CD4-positive, alpha-beta memory T cell (primary cell): ENCODE measurements around the gene CDK11B. TPM values are rescaled to one million over a fixed set of nuclear protein-coding genes. Genes with fewer than 3 reads are reported as not detected.
A peak's percentile ranks its signal among the peaks of the same experiment; 100 is the strongest.

Experiments used
- CTCF ChIA-PET: fragments of 350-600 bp; sonication (Branson Sonifier 250); formaldehyde crosslinking; loops from one replicate; lab custom pipeline; 2021; ENCODE audit warnings: inconsistent platforms; ENCODE audit not compliant: partially characterized antibody; lab: Charles Lee
- POLR2A ChIA-PET: fragments of 350-600 bp; sonication (Branson Sonifier 250); formaldehyde crosslinking; loops from one replicate; lab custom pipeline; 2021; ENCODE audit not compliant: partially characterized antibody; lab: Charles Lee
- DNase-seq, 5 donors: peaks; one replicate each; pipeline versions ENCODE4 v3.0.0 to v3.0.0-alpha.2; 2020 to 2022; ENCODE audit warnings: mixed read lengths in 1 of 5
- H3K27ac ChIP-seq: one replicate; pipeline ENCODE4 v1.7.0; 2013; ENCODE audit warnings: low read depth, low read length
- H3K27me3 ChIP-seq: 2 replicates; pipeline ENCODE4 v1.7.0; 2013; ENCODE audit warnings: mild to moderate bottlenecking, low read length, moderate library complexity; ENCODE audit not compliant: insufficient read depth
- H3K36me3 ChIP-seq: 2 replicates; pipeline ENCODE4 v1.7.0; 2013; ENCODE audit warnings: mild to moderate bottlenecking, low read length, moderate library complexity; ENCODE audit not compliant: insufficient read depth
- H3K4me1 ChIP-seq: 2 replicates; pipeline ENCODE4 v1.7.0; 2013; ENCODE audit warnings: mild to moderate bottlenecking, low read length, moderate library complexity; ENCODE audit not compliant: insufficient read depth
- H3K4me3 ChIP-seq, 2 donors: one replicate each; pipeline ENCODE4 v1.7.0; 2013; ENCODE audit warnings: low read length in 2 of 2, mild to moderate bottlenecking in 1 of 2
- H3K9me3 ChIP-seq, 2 donors: one replicate each; pipeline ENCODE4 v1.7.0; 2013; ENCODE audit warnings: low read length in 2 of 2, control low read depth in 1 of 2; ENCODE audit not compliant: control insufficient read depth in 1 of 2
- H3K27ac Mint-ChIP-seq, 7 donors: one replicate each; pipeline ENCODE4 v1.8.0; 2020 to 2021; ENCODE audit warnings: mixed read lengths in 7 of 7, mild to moderate bottlenecking in 6 of 7, inconsistent platforms in 3 of 7, moderate library complexity in 3 of 7
- H3K27me3 Mint-ChIP-seq, 2 donors: one replicate each; pipeline ENCODE4 v1.8.0; 2020 to 2021; ENCODE audit warnings: mixed read lengths in 2 of 2
- H3K36me3 Mint-ChIP-seq, 2 donors: one replicate each; pipeline ENCODE4 v1.8.0; 2020 to 2021; ENCODE audit warnings: mixed read lengths in 2 of 2, inconsistent platforms in 1 of 2, mild to moderate bottlenecking in 1 of 2
- H3K4me1 Mint-ChIP-seq, 4 donors: one replicate each; pipeline ENCODE4 v1.8.0; 2020 to 2021; ENCODE audit warnings: mixed read lengths in 4 of 4, mild to moderate bottlenecking in 1 of 4
- H3K4me3 Mint-ChIP-seq, 8 donors: one replicate each; pipeline ENCODE4 v1.8.0; 2020 to 2021; ENCODE audit warnings: mixed read lengths in 8 of 8, mild to moderate bottlenecking in 7 of 8, moderate library complexity in 6 of 8, inconsistent platforms in 3 of 8
- H3K9me3 Mint-ChIP-seq, 8 donors: one replicate each; pipeline ENCODE4 v1.8.0; 2020 to 2021; ENCODE audit warnings: mixed read lengths in 8 of 8, mild to moderate bottlenecking in 5 of 8, inconsistent platforms in 3 of 8, moderate library complexity in 1 of 8
- intact Hi-C: fragments of 100-400 bp; cut with micrococcal nuclease; formaldehyde crosslinking; loops from one replicate; pipeline ENCODE4 v1.15.1; 2023
- polyA plus RNA-seq, 2 donors: library from polyadenylated mRNA; unstranded; fragments of 300-500 nt; fragmentation: Illumina TruSeq; gene quantifications; one replicate each; pipeline ENCODE4 v1.2.3, GENCODE V29; 2021
- total RNA-seq, 2 experiments: library from RNA; stranded (reverse); gene quantifications; one replicate each; pipeline ENCODE4 v1.2.3, GENCODE V29; 2021

Gene CDK11B
- total and polyA plus RNA-seq, 4 experiments from 2014 or later = 2.5 to 44.7 (median 34.3) TPM

DNA sequence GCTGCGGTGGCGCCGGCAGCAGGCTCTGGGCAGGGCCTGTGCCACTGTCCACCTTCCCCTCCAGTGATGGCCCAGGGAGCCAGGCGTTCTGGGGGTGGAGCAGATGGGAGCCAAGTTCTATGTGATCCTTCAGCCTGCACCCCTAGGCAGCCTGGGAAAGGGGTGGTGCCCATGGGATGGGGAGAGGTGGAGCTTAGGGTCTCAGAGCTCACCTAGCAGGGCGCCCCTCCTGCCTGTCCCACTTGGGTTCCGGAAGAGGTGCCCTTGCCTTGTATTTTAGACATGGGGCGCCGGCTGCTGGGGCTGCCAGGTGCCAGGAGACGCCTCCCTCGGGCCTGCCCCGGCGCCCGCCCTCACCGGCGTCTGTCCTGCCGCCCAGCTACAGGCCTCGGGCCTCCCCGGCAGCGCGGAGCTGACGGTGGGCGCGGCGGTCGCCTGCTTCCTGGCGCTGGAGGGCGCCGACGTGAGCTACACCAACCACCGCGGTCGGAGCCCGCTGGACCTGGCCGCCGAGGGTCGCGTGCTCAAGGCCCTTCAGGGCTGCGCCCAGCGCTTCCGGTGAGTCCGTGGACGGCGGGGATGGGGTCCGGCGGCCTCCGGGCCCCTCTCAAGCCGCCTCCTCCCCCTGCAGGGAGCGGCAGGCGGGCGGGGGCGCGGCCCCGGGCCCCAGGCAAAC is 29.9 kb downstream of the CDK11B start:
- Mint-ChIP-seq H3K4me3 (peak overlapping the region in 7 of 8 donors; percentile 5 to 67 (median 25)), H3K27me3 (peaks cover 2 to 4% of the 10 kb centered on the region in 2 donors), H3K9me3 (peaks cover 0 to 2% (median 0%) of the 10 kb centered on the region in 8 donors), H3K27ac (peak overlapping the region in 1 of 7 donors; percentile 30), H3K36me3 (peaks cover 0 to 2% of the 10 kb centered on the region in 2 donors), H3K4me1 (peaks cover 3 to 9% (median 6%) of the 10 kb centered on the region in 4 donors)
- Histone ChIP-seq H3K27me3 (no peaks in the 10 kb centered on the region), H3K27ac (peak overlapping the region; percentile 59), H3K9me3 (no peaks in the 10 kb centered on the region), H3K4me1 (peaks cover 19% of the 10 kb centered on the region), H3K36me3 (no peaks in the 10 kb centered on the region), H3K4me3 (peak overlapping the region in 1 of 2 donors; percentile 62)
- POLR2A ChIA-PET = interaction anchor here (0.8 to 4.5 kb wide), 11 partner anchors 8 to 513 kb away, joined by 3 to 152 read pairs (median 5); partner anchors contain the start of genes C1orf159, CDK11A and MIB2
- intact Hi-C loops = no loop called here
- DNase-seq = peak; percentile 36 to 71 (median 44)
- CTCF ChIA-PET = interaction anchor here (0.9 to 1.4 kb wide), 3 partner anchors 8 to 24 kb away, joined by 3 to 4 read pairs (median 4); no protein-coding TSS in a partner anchor

DNA sequence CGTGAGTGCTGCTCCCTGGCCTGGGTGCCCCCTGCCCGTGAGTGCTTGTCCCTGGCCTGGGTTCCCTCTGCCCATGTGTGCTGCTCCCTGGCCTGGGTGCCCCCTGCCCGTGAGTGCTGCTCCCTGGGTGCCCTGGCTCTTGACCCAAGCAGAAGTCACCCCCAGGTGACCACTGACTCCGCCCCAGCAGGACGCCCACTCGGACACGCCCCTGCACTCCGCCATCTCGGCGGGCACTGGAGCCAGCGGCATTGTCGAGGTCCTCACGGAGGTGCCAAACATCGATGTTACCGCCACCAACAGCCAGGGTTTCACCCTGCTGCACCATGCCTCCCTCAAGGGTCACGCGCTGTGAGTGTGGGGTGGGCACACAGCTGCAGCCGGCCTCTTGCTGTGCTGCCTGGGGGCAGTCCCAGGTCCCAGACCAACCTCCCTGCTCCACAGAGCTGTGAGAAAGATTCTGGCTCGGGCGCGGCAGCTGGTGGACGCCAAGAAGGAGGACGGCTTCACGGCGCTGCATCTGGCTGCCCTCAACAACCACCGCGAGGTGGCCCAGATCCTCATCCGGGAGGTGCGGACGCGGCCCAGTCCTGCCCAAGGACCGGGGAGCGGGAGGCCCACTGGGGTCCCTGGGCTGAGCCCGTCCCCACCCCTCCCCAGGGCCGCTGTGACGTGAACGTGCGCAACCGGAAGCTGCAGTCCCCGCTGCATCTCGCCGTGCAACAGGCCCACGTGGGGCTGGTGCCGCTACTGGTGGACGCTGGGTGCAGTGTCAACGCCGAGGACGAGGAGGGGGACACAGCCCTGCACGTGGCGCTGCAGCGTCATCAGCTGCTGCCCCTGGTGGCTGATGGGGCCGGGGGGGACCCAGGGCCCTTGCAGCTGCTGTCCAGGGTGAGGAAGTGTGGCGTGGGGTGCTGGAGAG is 30.7 kb downstream of the CDK11B start:
- no peaks in the 10 kb centered on the region for H3K36me3 ChIP-seq
- peaks cover 19% of the 10 kb centered on the region for H3K4me1 ChIP-seq
- H3K27ac ChIP-seq = peak overlapping the region; percentile 59
- intact Hi-C loops = no loop called here
- H3K4me3 ChIP-seq = no peak overlapping the region
- Mint-ChIP-seq H3K4me1 (peaks cover 3 to 9% (median 6%) of the 10 kb centered on the region in 4 donors), H3K27me3 (peaks cover 2 to 4% of the 10 kb centered on the region in 2 donors), H3K9me3 (peaks cover 0 to 2% (median 0%) of the 10 kb centered on the region in 8 donors), H3K4me3 (peak overlapping the region in 6 of 8 donors; percentile 6 to 67 (median 30)), H3K27ac (peak overlapping the region in 3 of 7 donors; percentile 12 to 30 (median 16)), H3K36me3 (peaks cover 0 to 2% of the 10 kb centered on the region in 2 donors)
- ChIA-PET POLR2A (interaction anchor here (0.8 to 4.5 kb wide), 9 partner anchors 7 to 220 kb away, joined by 3 to 152 read pairs (median 5); partner anchors contain the start of genes CDK11A and MIB2), CTCF (interaction anchor here (0.9 to 1.3 kb wide), 2 partner anchors 8 to 9 kb away, joined by 4 read pairs; no protein-coding TSS in a partner anchor)
- DNase-seq = peak in 1 of 5 donors; percentile 46
- no peaks in the 10 kb centered on the region for H3K27me3 ChIP-seq
- no peaks in the 10 kb centered on the region for H3K9me3 ChIP-seq

DNA sequence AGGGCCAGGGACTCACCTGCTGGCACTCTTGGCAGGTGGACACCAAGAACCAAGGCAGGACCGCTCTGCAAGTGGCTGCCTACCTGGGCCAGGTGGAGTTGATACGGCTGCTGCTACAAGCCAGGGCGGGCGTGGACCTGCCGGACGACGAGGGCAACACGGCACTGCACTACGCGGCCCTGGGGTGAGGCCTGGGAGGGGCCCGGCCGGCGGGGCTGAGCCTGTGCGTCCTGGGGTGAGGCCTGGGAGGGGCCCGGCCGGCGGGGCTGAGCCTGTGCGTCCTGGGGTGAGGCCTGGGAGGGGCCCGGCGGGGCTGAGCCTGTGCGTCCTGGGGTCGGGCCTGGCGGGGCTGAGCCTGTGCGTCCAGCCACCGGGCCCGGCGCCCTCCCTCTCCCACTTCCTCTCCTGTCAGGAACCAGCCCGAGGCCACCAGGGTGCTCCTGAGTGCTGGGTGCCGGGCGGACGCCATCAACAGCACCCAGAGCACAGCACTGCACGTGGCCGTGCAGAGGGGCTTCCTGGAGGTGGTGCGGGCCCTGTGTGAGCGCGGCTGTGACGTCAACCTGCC is 31.5 kb downstream of the CDK11B start:
- Mint-ChIP-seq H3K4me3 (peak overlapping the region in 1 of 8 donors; percentile 21), H3K4me1 (peaks cover 4 to 15% (median 7%) of the 10 kb centered on the region in 4 donors), H3K27ac (no peak overlapping the region), H3K27me3 (peaks cover 2 to 4% of the 10 kb centered on the region in 2 donors), H3K9me3 (peaks cover 0 to 2% (median 0%) of the 10 kb centered on the region in 8 donors), H3K36me3 (peaks cover 0 to 2% of the 10 kb centered on the region in 2 donors)
- no peaks in the 10 kb centered on the region for H3K9me3 ChIP-seq
- H3K27me3 ChIP-seq = no peaks in the 10 kb centered on the region
- peaks cover 19% of the 10 kb centered on the region for H3K4me1 ChIP-seq
- intact Hi-C loops = no loop called here
- peak in 1 of 5 donors; percentile 30 for DNase-seq
- ChIA-PET CTCF (interaction anchor here (1.0 kb wide), 1 partner anchor 10 kb away, joined by 3 read pairs; no protein-coding TSS in a partner anchor), POLR2A (interaction anchor here (3.4 kb wide), 1 partner anchor 20 kb away, joined by 18 read pairs; no protein-coding TSS in a partner anchor)
- no peak overlapping the region for H3K27ac ChIP-seq
- no peaks in the 10 kb centered on the region for H3K36me3 ChIP-seq
- no peak overlapping the region for H3K4me3 ChIP-seq

DNA sequence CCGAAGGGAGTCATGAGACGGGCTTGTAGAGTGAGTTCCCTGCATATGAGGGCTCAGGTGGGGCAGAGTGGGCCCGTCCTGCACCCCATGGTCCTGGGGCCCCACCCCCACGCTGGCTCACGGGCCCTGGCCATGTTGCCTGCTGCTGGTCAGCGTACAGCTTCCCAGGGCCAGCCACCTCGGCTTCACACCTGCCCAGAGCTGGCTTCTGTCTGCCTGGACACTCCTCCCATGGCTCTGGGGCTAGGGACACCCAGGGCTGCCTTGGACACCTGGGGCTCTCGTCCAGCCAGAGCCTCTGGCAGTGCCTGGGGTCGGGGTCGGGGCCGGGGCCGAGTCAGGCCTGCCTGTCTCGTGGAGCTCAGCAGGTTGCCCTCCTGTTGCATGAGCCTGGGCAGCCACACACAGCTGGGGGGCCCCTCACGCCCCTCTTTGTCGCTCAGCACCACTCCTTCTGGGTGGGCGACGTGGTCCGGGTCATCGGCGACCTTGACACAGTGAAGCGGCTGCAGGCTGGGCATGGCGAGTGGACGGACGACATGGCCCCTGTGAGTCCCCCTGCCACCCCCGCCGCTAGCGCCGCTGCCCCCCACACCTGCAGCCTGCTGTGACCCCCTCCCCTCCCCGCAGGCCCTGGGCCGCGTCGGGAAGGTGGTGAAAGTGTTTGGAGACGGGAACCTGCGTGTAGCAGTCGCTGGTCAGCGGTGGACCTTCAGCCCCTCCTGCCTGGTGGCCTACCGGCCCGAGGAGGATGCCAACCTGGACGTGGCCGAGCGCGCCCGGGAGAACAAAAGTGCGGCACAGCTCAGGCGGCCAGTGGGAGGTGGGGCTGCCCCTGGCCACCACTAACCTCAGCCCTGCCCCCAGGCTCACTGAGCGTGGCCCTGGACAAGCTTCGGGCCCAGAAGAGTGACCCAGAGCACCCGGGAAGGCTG is 32.3 kb downstream of the CDK11B start:
- Histone ChIP-seq H3K4me1 (peaks cover 14% of the 10 kb centered on the region), H3K36me3 (no peaks in the 10 kb centered on the region), H3K27ac (no peak overlapping the region), H3K9me3 (no peaks in the 10 kb centered on the region), H3K27me3 (no peaks in the 10 kb centered on the region), H3K4me3 (no peak overlapping the region)
- Mint-ChIP-seq H3K36me3 (peaks cover 0 to 2% of the 10 kb centered on the region in 2 donors), H3K27me3 (peaks cover 2 to 3% of the 10 kb centered on the region in 2 donors), H3K27ac (peak overlapping the region in 2 of 7 donors; percentile 29 to 63), H3K9me3 (peaks cover 0 to 2% (median 0%) of the 10 kb centered on the region in 8 donors), H3K4me1 (peaks cover 4 to 15% (median 7%) of the 10 kb centered on the region in 4 donors), H3K4me3 (peak overlapping the region in 1 of 8 donors; percentile 21)
- peak in 1 of 5 donors; percentile 23 for DNase-seq
- POLR2A ChIA-PET = interaction anchor here (1.1 to 1.9 kb wide), 2 partner anchors 9 to 11 kb away, joined by 4 to 12 read pairs; partner anchors contain the start of gene MIB2
- CTCF ChIA-PET = interaction anchor here (1.0 kb wide), 1 partner anchor 10 kb away, joined by 3 read pairs; no protein-coding TSS in a partner anchor
- intact Hi-C loops = no loop called here

DNA sequence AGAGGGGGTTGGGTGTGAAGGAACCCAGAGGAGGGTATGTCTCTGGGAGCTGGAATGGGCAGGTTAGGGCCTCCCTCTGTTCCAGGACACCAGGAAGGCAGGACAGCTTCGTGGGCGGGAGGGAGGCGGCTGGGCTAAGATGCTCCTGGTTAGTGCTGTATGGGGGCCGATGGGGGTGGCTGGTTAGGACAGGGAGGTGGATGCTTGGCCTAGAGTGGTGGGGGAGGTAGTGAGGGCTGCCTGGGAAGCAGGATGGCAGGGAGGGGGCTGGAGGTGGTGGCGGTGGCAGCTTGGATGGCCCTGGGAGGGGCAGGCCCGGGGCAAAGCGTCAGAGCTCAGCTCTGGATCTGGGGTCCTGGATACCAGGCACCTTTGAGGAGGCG is 33.0 kb downstream of the CDK11B start:
- H3K36me3 Mint-ChIP-seq = peaks cover 0 to 2% of the 10 kb centered on the region in 2 donors
- H3K27ac ChIP-seq = no peak overlapping the region
- peak in 1 of 5 donors; percentile 24 for DNase-seq
- peaks cover 2% of the 10 kb centered on the region in 2 donors for H3K27me3 Mint-ChIP-seq
- peaks cover 0 to 2% (median 0%) of the 10 kb centered on the region in 8 donors for H3K9me3 Mint-ChIP-seq
- H3K27me3 ChIP-seq = no peaks in the 10 kb centered on the region
- H3K36me3 ChIP-seq = no peaks in the 10 kb centered on the region
- H3K4me3 ChIP-seq = no peak overlapping the region
- peaks cover 4 to 15% (median 7%) of the 10 kb centered on the region in 4 donors for H3K4me1 Mint-ChIP-seq
- H3K27ac Mint-ChIP-seq = peak overlapping the region in 2 of 7 donors; percentile 29 to 63
- ChIA-PET POLR2A (interaction anchor here (1.1 to 1.9 kb wide), 2 partner anchors 8 to 10 kb away, joined by 4 to 12 read pairs; partner anchors contain the start of gene MIB2), CTCF (no interaction called here)
- H3K4me3 Mint-ChIP-seq = no peak overlapping the region
- no peaks in the 10 kb centered on the region for H3K9me3 ChIP-seq
- H3K4me1 ChIP-seq = peaks cover 9% of the 10 kb centered on the region
- intact Hi-C loops = no loop called here
